Brain microvascular endothelial cell (primary cell): ENCODE measurements around the gene LRRC4C.

Experiments
- DNase-seq: peaks from one replicate; pipeline ENCODE4 v3.0.0-alpha.2; 2020
- H3K27ac ChIP-seq: fragments of 250-450 bp; sonication (Bioruptor Pico); 2 replicates; pipeline ENCODE4 v1.5.1; 2020; ENCODE audit warnings: mild to moderate bottlenecking, moderate library complexity
- H3K27me3 ChIP-seq: fragments of 250-450 bp; sonication (Bioruptor Pico); replicated peaks from 2 replicates; pipeline ENCODE4 v1.5.1; 2020; ENCODE audit warnings: mild to moderate bottlenecking
- H3K36me3 ChIP-seq: fragments of 250-450 bp; sonication (Bioruptor Pico); replicated peaks from 2 replicates; pipeline ENCODE4 v1.5.1; 2020; ENCODE audit warnings: mild to moderate bottlenecking
- H3K4me3 ChIP-seq: 2 replicates; pipeline ENCODE4 v1.5.1; 2011; ENCODE audit warnings: low read depth, mild to moderate bottlenecking, control low read depth, low read length, moderate library complexity
- in situ Hi-C: cut with HindIII; loops from 2 replicates; pipeline ENCODE4 v1.10.0; 2017; ENCODE audit warnings: low sequenced_read_pairs, low pct_ligation_motif_present
- TF ChIP-seq, protein P1 (sequence below): IDR thresholded peaks from 2 replicates; pipeline ENCODE4 v1.5.1; 2011; ENCODE audit warnings: low read depth, mild to moderate bottlenecking, moderate library complexity, low read length, control low read depth, inconsistent platforms; ENCODE audit errors: missing control alignments

The LRRC4C gene

DNA sequence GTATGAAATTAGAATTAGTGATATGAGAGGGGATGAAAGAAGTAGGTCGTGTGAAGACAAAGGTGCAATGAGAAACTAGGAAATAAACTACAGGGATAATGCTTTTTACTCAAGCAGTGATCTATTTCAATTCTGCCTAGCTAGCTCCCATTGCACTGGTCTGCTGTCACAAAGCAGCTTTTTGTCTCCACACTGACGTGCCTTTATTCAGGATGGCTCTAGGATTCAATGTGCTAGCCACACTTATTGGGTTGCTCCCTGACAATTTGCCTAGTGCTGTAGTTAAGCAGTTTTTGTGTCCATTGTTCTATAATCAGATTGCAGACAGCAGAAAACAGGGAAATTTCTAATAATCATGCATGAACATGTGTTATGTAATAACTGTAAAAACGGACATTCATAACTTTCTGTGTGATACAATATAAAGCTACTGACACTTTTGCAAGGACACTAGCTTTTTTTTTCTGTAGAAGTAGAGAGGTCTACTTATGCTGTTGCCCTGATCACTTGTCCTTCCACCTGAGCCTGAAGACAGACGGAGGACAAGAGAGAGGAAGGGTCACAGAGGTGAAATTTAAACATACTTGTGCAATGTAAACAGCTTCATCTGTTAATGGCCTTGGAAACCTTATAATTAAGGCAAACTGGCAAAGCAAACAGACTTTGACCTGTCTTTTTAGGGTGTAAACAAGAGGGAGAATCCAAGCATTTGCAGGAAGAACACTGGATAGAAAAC lies 269.6 kb downstream of the LRRC4C start:
- in situ Hi-C loops: no loop called here
- H3K4me3 ChIP-seq: no peak overlapping the region
- TF ChIP-seq, protein P1, sequence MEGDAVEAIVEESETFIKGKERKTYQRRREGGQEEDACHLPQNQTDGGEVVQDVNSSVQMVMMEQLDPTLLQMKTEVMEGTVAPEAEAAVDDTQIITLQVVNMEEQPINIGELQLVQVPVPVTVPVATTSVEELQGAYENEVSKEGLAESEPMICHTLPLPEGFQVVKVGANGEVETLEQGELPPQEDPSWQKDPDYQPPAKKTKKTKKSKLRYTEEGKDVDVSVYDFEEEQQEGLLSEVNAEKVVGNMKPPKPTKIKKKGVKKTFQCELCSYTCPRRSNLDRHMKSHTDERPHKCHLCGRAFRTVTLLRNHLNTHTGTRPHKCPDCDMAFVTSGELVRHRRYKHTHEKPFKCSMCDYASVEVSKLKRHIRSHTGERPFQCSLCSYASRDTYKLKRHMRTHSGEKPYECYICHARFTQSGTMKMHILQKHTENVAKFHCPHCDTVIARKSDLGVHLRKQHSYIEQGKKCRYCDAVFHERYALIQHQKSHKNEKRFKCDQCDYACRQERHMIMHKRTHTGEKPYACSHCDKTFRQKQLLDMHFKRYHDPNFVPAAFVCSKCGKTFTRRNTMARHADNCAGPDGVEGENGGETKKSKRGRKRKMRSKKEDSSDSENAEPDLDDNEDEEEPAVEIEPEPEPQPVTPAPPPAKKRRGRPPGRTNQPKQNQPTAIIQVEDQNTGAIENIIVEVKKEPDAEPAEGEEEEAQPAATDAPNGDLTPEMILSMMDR: no peak

DNA sequence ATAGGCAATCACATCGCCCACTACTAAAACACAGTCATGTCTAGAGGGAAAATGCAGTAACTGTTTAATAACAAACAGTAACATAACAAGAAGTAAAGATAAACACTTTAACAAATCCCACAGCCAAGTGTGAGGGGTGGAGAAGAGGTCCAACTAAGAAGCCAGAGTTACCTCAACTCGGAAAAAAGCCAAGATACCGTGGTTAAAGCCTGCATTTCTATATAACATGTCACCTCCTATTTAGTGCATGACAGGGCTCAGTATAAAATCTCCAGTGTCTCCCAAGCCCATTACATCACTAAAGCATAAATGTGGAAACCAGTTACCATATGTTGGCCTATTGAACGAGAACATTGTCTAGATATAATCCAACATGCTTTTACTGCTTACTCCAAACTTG lies 281.7 kb downstream of the LRRC4C start:
- TF ChIP-seq, protein P1: no peak
- in situ Hi-C loops: no loop called here
- Histone ChIP-seq H3K36me3 (no peaks in the 10 kb centered on the region), H3K27me3 (no peaks in the 10 kb centered on the region), H3K4me3 (no peak overlapping the region), H3K27ac (no peak overlapping the region)
- no peak for DNase-seq

More for the DNA sequence above, 269.6 kb downstream of the LRRC4C start:
- Histone ChIP-seq H3K27ac (no peak overlapping the region), H3K36me3 (no peaks in the 10 kb centered on the region), H3K27me3 (no peaks in the 10 kb centered on the region)
- DNase-seq: no peak

- no peaks in the 10 kb centered on the region for H3K27me3 ChIP-seq
- in situ Hi-C loops: no loop called here
- TF ChIP-seq, protein P1: no peak
- no peak for DNase-seq
- H3K27ac ChIP-seq: no peak overlapping the region
- H3K36me3 ChIP-seq: no peaks in the 10 kb centered on the region
- no peak overlapping the region for H3K4me3 ChIP-seq
Measured at GRCh38 chr11:41175304-41175972, 284.0 kb downstream of the LRRC4C start.

DNA sequence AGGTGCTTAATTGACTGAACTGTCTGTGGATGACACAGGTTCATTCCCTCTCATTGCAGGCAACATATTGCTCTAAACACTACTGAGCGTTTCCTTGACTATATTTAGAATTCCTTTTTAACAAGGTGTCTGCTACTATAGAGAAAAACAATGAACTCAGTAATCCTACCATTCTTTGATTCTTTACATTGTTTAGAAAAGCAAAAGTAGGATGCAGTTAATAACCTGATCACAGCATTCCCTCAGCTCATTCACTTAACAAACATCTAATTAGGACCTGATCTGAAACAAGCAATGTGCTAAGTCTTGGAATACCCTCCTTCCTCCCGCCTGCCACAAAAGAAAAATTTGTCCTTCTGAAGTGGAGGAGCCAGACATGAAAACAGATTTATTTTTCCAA lies 313.1 kb downstream of the LRRC4C start:
- H3K27me3 ChIP-seq: no peaks in the 10 kb centered on the region
- no peaks in the 10 kb centered on the region for H3K36me3 ChIP-seq
- TF ChIP-seq, protein P1: no peak
- no peak for DNase-seq
- in situ Hi-C loops: no loop called here
- no peak overlapping the region for H3K27ac ChIP-seq
- H3K4me3 ChIP-seq: no peak overlapping the region

- Histone ChIP-seq H3K36me3 (no peaks in the 10 kb centered on the region), H3K27ac (no peak overlapping the region), H3K4me3 (no peak overlapping the region), H3K27me3 (no peaks in the 10 kb centered on the region)
- no peak for DNase-seq
- TF ChIP-seq, protein P1: no peak
- in situ Hi-C loops: no loop called here
Measured at GRCh38 chr11:41145420-41145819, 314.0 kb downstream of the LRRC4C start.
